Measurements from ENCODE around the gene TMEM247.

The TMEM247 gene

DNA sequence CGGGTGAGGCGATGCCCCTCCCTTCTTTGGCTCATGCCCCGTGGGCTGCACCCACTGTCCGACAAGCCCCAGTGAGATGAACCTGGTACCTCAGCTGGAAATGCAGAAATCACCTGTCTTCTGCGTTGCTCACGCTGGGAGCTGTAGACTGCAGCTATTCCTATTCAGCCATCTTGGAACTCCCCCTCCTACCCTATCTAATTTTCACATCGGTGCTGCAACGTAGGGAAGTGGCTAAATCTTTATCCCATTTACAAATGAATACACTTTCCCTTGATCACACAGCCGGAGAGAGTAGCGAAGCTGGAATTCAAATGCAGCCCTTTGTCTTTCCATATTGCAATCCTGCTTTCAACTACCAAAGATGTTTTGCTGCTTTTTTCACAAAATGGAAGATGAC, 1.4 kb upstream of the TMEM247 start:
- no peak for DNase-seq (ENCODE audit: low spot score)
- TF ChIP-seq, protein P1, sequence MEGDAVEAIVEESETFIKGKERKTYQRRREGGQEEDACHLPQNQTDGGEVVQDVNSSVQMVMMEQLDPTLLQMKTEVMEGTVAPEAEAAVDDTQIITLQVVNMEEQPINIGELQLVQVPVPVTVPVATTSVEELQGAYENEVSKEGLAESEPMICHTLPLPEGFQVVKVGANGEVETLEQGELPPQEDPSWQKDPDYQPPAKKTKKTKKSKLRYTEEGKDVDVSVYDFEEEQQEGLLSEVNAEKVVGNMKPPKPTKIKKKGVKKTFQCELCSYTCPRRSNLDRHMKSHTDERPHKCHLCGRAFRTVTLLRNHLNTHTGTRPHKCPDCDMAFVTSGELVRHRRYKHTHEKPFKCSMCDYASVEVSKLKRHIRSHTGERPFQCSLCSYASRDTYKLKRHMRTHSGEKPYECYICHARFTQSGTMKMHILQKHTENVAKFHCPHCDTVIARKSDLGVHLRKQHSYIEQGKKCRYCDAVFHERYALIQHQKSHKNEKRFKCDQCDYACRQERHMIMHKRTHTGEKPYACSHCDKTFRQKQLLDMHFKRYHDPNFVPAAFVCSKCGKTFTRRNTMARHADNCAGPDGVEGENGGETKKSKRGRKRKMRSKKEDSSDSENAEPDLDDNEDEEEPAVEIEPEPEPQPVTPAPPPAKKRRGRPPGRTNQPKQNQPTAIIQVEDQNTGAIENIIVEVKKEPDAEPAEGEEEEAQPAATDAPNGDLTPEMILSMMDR (IDR thresholded peaks at IDR 0.05; ENCODE audit: extremely low read depth, missing control alignments): no peak

DNA sequence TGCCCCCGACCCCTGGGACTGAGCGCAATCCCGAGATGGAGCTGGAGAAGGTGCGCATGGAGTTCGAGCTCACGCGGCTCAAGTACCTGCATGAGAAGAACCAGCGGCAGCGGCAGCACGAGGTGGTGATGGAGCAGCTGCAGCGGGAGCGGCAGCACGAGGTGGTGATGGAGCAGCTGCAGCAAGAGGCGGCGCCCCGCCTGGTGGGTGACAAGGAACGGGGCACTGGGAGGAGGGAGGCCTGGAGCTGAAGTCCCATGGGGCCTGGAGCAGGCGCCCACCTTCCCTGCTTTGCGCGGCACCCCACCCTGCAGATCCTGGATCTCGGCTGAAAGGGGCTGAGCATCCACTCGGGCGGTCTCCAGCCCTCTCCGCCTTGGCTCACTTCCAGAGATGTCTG, 1.2 kb downstream of the TMEM247 start:
- TF ChIP-seq, protein P1 (IDR thresholded peaks at IDR 0.05; ENCODE audit: extremely low read depth, missing control alignments): no peak
- no peak for DNase-seq (ENCODE audit: low spot score)

GRCh38 chr2:46481198-46482193, 2.1 kb downstream of the TMEM247 start:
- no peak for DNase-seq (ENCODE audit: low spot score)
- TF ChIP-seq, protein P1 (IDR thresholded peaks at IDR 0.05; ENCODE audit: extremely low read depth, missing control alignments): no peak

DNA sequence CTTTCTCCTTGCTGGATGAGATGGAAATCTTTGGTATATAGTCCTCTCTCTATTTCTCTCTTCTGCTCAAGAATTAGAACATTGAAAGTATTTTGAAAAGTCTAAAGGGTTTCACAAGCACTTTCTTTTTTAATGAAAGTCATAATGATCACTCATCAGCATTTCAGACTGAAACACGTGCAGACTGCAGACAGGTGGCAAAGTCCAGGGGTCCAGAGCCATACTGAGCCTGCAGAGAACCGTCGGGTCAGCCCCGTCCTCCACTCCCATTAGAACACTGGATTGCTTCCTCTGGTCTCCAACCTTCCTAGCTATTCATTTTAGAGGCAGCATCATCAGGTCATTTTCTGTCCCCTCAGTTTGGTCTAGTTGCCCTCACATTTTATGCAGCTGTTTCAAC, 3.1 kb downstream of the TMEM247 start:
- TF ChIP-seq, protein P1 (IDR thresholded peaks at IDR 0.05; ENCODE audit: extremely low read depth, missing control alignments): no peak
- no peak for DNase-seq (ENCODE audit: low spot score)

GRCh38 chr2:46485002-46485401, 5.6 kb downstream of the TMEM247 start:
- TF ChIP-seq, protein P1 (IDR thresholded peaks at IDR 0.05; ENCODE audit: extremely low read depth, missing control alignments): no peak
- DNase-seq (ENCODE audit: low spot score): no peak

DNA sequence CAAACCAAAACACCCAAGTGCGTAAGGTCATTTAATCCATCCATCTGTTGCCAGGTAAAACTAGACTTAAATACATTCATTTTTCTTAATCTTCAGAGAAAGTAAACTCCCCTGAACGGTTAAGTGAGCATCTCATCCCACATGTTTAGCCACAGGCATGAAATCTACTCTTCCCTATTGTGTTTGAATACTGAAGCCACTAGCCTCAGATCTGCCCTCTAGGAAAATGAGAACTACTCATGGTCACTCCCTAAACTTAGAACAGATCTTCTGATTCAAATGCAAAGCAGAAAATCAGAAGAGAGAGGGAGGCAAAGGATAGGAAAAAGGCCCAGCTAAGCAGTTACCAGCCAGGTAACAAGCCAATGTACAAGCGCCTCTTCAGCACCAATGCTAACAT, 7.1 kb downstream of the TMEM247 start:
- no peak for DNase-seq (ENCODE audit: low spot score)

More for the DNA sequence above, 7.1 kb downstream of the TMEM247 start:
- TF ChIP-seq, protein P1 (IDR thresholded peaks at IDR 0.05; ENCODE audit: extremely low read depth, missing control alignments): no peak
